H4 (cell line): ENCODE measurements around the gene RBM26. TPM values are rescaled to one million over a fixed set of nuclear protein-coding genes. Genes with fewer than 3 reads are reported as not detected.
A peak's percentile ranks its signal among the peaks of the same experiment; 100 is the strongest.

ENCODE experiments used
- DNase-seq: peaks from one replicate; pipeline ENCODE4 v3.0.0-alpha.2; 2015; ENCODE audit warnings: low spot score
- total RNA-seq: library from RNA; depleted of rRNA; stranded (reverse); fragments of >200 nt; shearing (Covaris generic); gene quantifications from 2 replicates; pipeline ENCODE4 v1.2.3, GENCODE V29; 2014

RBM26 gene
- total RNA-seq, 1 experiment from 2014 or later: 15.9 TPM

DNA sequence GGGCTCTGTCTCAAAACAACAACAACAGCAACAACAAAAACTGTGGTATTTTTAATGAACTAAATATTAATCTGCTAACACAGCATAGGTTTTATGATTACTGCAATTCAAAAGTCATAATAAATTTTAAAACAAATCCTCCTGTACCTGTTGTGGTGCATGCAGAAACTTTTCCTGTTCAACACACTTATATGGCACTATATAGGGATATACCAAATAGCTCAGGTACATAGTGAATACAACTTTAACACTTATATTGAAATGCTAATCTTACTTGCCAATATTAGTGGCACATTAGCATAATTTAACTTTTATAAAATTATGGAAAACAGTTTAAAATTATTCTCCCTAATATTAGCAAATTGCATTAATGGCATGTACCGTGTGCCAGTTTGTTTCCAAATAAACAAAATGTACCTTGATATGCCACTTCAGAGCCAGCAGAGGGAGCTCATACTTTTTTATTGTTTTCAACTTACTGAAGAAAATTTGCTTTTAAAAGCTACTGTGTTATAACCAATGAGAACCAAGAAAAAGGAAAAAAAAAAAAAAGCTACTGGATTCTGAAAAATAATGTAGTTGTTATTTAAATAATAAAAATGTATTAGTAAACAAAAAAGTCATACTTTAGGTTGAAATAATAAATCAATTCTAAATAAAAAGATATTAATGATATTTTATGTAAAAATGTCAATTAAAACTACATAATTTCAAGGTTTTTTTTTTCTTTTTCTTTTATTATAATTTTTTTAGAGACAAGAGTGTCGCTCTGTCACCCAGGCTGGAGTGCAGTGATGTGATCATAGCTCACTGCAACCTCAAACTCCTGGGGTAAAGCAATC lies 18.0 kb upstream of the RBM26 start:
- DNase-seq: peak; percentile 21

DNA sequence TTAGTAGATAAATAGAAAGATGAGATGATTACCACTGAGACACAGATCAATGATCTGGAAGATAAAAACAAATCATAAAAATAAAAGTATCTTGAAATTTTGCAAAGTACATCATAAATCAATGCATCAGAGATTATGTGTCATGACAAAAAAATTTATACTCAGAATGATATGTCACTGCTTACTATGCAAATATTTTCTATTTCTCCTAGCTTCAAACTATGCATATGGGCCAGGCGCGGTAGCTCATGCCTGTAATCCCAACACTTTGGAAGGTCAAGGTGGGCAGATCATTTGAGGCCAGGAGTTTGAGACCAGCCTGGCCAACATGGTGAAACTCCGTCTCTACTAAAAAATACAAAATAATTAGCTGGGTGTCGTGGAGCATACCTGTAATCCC lies 17.3 kb upstream of the RBM26 start:
- DNase-seq: no peak

DNA sequence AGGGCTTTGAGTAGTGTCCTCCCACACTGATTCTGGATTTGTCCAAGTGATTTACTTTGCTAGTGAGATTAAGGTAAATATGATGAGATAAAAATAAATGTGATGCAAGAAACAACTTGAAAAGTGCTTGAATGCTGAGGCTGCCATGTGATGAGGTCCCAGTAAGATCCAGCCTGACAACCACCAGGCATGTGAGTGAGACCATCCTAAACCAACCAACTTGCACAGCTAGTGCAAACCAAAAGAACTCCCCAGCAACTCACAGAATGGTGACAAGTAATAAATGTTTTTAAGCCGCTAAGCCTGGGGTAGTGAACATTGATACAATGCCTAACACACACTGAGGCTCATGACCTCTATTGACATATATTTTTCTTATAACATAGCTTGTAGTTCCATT lies 13.3 kb upstream of the RBM26 start:
- DNase-seq: no peak

DNA sequence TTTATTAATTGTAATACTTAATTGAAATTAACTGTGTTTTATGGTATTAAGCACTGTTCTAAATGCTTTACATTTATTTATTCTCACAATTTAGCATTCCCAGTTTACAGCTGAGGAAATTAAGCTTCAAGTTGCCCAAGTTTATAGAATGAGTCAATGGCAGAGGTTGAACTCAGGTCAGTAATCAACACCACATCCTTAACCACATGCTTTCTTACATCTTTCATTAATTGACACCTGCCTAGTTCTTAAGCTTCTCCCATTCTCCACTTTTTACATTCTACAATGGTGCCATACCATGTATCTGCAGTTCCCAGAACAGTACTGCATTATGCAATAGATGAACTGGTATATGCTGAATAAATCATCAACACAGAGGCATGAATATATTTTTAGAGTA lies 11.7 kb upstream of the RBM26 start:
- DNase-seq: no peak

DNA sequence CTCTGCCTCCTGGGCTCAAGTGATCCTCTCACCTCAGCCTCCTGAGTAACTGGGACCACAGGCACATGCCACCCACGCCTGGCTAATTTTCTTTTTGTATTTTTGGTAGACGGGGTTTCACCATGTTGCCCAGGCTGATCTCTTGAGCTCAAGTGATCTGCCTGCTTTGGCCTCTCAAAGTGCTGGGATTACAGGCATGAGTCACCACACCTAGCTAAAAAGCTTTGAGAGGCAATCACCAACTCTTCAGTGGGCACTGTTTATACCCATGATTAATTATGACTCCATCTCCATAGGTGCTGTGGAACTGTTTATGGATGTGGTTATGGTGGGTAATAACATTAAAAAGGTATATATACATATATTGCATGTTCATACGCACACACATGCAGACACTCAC lies 7.5 kb upstream of the RBM26 start:
- no peak for DNase-seq

DNA sequence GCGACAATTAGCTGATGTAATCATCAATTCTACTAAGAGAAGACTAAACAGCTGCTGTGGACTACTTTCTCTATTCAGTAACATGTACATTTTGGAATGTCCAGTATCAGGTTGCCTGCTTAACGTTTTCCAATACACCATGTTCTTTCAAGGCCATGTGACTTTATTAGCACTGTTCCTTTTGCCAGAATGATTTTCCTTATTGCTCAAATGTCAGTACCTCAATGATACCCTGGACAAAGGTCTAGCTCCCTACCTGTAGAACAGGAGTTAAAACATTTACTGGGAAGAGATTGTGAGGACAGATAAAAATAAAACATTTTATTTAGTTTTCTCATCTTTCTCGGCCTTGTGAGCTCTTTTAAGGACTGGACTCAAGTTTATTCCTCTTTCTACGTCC lies 3.8 kb upstream of the RBM26 start:
- DNase-seq: no peak

DNA sequence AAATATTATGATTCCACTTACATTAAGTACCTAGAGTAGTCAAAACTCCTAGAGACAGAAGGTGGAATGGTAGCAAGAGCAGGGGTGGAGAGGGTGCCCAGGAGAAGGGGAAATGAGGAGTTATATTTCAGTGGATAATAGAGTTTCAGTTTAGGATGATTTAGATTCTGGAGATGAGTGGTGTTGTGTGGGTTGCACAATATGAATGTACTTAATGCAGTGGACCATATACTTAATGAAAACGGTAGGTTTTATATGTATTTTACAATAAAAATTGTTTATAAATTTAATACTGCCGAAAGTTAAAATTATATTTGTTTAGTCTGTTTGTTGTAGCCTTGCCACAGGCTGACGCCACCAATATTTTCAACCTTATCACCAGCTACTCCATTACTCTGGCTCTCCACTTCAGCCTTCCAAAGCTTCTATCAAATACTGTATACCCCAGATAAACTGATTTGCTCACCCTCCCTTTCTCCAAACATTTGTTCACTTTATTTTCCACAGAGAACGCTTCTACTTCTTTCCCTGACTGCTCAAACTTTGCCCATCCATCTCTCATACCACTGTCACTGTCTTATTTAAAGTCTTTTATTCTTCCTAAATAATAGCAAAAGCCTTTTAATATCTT lies 1.4 kb upstream of the RBM26 start:
- DNase-seq: no peak

DNA sequence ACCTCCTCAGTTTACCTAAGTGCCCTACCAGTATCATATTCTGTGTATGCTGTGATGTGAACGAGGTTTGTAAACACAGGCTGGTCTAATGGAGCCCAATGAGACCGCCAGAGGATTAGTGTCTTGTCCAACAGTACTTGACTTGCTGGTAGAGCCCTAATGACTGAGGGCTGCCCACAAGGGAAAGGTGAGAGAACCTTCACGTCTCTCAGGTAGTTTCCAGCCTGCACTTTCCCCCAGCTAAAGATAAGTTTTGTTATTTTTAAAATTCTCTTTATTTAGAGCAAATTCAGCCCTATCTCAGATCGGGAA lies 498 bp upstream of the RBM26 start:
- no peak for DNase-seq

DNA sequence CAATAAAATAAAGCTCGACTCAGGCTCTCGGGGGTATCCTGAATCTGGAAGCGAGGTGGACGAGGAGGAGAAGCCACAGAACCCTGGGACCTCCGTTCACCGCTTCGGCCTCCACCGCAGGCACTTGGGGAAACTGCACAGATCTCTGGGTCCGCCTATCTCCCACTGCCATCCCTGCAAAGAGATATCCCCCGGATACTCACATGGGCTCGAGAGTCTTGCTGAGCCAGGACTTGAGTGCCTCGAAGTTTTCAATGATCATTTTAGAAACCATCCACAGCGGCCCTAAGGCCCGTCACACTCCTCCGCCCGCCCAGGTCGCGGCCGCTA lies 589 bp downstream of the RBM26 start:
- no peak for DNase-seq

DNA sequence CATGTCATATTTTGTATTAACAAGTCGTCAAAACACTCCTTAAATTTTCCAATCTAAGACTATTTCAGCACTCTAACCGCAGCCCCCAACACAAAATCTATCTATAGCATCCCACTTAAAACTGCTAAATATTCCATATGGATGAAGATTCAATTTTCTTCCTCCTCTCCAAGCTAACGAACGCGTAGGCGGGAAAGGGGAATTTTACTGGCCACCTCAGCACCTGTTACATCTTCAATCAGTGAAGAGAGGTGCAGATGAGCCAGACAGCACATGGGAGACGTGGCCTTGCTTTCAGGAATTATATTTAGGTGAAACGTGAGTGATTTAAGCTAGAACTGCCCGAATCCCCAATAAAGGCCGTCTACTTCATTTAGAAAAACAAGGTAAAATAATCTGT lies 1.1 kb downstream of the RBM26 start:
- no peak for DNase-seq

DNA sequence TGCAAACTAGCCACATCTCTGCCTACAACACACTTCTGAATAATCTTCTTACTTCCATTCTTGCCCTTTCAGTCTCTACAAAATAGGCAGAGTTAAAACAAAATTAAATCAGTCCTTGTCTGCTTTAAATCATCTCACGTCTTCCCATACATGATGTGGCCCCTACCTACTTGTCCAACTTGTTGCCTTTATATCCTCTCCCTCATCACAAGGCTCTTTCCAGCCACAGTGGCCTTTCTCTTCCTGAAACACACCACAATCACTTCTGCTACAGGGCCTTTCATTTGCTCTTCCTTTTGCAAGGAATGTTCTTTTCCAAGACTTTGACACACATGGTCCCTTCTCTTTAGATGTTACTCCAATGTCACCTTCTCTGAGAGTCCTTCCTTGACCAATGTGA lies 1.7 kb downstream of the RBM26 start:
- DNase-seq: no peak

DNA sequence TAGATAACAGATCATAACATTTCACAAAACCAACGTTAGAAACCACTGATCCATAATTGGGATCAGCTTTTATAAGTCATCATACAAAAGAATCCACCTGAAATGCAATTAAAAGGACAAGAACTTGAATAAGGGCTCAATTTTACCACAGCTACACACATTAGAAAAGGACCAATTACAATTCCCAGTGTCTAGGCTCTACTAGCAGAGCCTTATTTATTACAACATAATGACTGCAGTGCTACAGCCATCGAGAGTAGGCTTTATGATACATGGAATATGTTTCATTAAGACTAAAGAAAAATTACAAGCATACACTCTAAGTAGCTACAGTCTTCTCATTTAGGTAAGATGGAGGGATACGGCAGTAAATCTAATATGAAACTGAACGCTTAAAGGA lies 2.9 kb downstream of the RBM26 start:
- DNase-seq: no peak

DNA sequence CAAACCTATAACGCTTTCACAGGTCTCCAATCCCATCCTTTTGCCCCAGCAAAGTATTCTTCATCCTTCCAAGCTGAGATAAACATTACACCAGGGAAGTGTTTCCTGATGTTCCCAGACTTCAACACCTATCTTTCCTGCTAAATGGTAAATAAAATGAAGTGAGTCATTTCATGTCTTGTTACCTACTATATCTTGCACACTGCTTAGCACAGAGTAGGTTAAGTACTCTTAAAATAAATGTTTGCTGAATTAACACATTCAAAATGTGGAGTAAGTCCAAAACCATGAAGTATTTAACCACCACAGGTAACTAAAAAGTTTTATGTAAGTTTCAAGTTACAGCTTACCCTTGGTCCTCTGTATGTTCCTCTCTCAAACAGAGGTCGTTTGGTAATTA lies 3.4 kb downstream of the RBM26 start:
- no peak for DNase-seq

DNA sequence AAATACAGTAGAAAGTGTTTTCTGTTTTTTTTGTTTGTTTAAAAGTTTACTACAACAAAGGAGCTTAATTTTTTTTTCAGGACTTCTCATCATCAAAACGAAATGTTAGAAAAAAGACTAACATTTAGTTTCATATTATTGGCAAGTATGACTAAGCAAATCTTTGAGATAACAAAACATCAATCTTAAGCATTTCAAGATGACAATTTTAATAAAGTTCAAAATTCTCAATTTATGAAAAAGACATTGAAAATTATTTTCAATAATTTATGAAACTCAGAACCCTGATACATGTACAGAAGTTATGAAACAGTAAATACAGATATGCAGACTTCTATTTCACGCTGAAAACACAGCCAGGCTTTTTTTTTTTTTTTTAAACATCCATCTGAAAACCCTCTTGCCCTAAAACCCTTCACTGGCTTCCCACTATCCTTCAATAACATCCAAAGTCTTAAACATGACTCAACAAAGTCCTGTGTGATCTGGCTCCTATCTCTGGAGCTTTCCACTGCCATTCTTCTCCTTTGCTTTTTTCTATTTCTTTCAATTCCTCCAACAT lies 3.9 kb downstream of the RBM26 start:
- DNase-seq: no peak

DNA sequence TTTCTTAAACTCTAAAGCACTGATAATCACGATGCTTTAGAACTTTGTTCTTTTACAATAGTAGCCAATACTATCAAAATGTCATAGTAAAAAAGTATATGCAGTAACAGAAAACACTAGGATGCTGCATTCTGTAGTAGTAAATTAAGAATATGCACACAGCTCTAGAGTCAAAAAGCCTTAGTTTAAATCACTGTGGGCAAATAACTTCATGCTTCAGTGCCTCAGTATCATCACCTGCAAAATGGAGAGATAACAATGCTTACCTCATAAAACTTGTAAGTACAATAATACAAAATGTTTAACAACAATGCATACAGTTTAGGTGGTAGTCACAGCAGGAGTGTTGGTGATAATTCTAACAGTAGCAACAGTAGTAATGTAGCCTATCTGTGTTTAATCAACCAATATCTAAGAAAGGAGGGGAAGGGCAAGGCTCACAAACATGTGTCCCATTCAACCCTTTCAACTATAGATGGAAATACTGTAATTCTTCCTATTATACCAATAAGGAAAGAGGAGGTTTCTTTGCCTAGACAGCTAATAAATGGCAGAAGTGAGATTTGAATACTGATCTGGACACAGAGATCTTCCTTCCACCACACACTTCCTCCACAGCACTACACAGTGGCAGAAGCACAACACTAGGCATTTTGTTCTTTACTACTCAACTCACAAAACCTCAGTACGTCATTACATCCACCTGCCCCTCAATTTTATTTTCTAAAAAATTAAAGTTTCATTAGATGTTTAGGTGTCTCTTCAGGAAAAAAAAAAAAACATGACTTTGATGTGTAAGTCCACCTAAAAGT lies 4.6 kb downstream of the RBM26 start:
- no peak for DNase-seq

DNA sequence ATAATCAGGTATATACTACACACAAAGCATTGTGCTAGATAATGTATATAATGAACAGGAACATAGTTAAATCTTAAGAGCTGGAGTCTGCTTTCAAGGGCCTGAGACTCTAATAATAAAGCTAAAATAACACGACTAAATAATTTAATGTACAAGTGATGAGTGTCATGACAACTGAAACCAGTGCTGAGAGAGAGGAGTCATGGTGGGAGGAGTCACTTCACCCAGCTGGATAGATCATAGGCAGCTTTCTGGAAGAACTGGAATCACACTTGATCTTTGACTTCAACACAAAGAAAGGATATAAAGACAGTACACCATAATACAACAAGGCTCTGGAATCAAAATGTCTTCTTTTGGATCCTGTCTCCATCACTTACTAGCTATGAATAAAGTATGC lies 7.1 kb downstream of the RBM26 start:
- DNase-seq: no peak

DNA sequence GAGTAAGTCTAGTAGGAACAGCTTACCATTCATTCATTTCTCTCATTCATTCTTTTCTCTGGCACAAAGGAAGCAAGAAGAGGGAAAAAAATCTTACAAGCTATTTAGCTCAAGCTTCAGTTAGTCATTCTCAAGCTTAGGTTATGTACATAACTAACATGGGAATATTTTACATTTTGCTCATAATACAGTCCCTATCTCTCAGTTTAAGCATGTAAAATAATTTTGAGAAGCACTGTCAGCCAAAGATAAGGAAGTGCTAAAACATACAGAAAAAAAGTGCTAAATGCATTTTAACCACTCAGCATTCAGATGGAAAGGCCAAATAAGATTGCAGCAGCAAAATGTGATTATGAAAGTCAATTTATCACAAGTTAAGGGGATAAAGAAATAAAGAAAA lies 7.9 kb downstream of the RBM26 start:
- DNase-seq: no peak

DNA sequence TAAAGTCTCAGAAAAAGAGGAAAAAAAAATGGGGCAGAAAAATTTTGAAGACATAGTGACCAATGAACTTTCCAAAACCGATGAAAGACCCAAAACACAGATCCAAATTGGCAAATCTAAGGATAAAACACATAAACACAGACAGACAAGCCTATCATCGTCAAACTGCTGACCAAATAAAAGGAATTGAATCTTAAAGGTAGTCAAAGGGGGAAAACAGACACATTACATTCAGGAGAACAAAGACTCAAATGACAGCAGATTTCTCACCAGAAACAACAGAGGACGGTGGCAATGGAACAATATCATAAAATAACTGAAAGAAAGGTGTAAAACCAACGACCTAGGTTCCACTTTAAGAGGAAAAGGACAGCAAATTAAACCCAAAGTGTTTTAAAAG lies 10.2 kb downstream of the RBM26 start:
- no peak for DNase-seq

DNA sequence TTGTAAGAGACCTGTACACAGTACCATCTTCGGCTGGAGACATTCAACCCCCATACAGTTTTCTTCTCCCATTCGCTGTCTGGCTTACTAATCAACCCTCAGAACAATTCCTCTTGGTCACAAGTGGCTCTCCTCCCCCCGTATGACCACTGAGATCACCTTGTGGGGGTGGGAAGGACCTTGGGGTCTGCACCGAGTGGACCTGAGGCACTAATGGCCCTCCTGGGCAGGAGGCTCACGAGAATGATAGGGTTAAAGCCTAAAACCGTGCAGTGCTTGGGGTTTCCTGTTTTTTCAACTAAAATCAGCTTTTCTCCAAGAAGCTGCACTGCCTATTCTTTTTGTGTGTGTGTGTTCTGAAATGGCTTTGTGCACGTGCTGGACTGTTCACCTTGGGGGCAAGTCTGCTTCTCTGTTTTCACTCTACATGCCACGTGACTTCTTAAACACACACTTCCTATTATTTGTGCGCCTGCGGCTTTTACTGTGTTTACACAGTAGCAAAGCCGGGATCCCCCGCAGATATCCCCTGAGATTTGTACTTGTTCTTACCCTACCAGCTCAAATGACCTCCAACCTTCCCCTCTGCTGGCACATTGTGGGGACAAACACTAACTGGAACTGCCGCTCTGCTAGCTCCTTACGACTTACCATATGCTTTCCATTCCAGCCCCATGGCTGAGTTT lies 12.3 kb downstream of the RBM26 start:
- no peak for DNase-seq

DNA sequence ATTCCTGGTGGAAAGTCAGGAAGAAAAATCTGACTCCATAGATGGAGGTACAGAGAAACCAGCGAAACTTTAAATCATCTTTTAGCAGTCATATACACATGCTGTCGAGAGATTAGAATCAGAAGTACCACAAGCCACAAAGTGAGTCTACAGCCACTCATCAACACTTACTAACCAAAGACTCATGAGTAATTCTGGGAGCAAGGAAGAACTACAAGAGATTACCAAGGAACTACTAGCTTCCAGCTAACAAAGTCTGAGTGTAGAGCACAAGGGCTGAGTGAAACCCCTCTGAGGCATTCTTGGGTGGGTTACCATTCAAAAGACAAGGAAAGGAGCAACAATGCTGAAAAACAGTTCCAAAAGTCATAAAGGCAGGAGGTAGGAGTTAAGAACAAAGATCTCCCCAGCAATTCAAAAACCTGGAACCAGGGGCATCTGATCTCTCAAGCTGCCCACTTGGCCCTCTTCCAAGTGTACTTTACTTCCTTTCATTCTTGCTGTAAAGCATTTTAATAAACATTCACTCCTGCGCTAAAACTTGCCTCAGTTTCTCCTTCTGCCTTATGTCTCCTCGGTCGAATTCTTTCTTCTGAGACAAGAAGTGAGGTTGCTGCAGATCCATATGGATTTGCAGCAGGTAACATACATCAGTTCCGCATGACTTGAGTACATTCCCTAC lies 13.0 kb downstream of the RBM26 start:
- DNase-seq: peak; percentile 29

DNA sequence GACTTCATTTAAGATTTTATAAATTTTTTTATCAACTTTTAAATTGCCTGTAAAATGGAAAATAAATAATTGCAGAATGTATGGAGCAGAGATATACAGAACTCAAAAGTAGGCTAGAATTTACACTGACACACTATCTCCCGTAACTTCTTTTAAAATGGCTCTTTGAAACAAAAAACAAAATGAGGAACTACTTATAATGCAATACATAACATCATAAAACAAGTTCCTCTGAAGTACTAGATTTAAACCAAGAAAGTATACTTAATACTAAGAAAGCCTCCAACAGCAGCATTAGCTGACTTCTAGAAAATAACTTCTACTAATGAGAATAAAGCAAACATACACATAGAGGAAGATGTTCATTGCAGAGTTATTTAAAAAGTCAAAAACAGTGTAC lies 17.0 kb downstream of the RBM26 start:
- no peak for DNase-seq

DNA sequence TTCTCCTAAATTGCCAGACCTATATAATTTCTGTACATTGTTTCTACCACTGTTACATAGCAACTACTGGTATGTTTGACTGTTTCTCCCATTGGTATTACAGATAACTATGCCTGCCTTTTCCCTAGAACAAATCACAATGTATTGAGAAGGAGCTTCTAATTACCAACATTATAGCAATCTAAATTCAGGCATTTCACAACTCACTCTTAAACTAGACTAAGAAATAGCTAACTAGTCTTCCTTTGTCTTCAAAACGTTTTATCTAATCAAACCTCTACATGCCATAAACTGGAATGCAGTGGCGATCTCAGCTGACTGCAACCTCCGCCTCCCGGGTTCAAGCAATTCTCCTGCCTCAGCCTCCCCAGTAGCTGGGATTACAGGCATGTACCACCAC lies 18.2 kb downstream of the RBM26 start:
- DNase-seq: no peak
